ENCODE measurements around the gene WDR45.

DNA sequence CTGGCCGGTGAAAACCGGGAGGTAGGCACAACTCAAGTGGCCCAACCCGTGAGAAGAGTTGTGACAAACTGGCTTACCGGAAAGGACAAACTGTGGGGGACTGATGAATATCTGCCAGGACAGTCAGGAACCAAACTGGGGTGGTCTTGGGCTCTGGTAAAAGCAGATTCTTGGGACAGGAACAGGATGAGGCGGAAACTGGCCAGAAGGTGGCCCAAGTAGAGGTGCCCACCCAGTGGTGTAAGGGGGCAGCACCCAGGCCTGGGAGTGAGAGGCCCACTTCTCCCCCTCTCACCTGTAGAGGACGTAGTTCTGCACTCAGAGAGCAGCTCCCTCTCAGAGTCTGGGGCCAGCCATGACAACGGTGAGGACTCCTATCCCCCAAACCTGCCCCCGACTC, 15.0 kb downstream of the WDR45 start:
- no peak for TF ChIP-seq CTCF (IDR thresholded peaks at IDR 0.05)
- no peak for TF ChIP-seq POLR2A (IDR thresholded peaks at IDR 0.05)

Measured in uterus (tissue), 2 donors.